Rectal smooth muscle tissue (tissue), 1 donor: Measurements from ENCODE around the gene RAD51B.

Experiments
- H3K27ac ChIP-seq: one replicate; pipeline ENCODE4 v1.7.0; 2013; ENCODE audit warnings: low read depth, low read length, inconsistent platforms
- H3K27me3 ChIP-seq: one replicate; pipeline ENCODE4 v1.7.0; 2013; ENCODE audit warnings: low read length; ENCODE audit not compliant: control insufficient read depth, insufficient read depth
- H3K36me3 ChIP-seq: one replicate; pipeline ENCODE4 v1.7.0; 2013; ENCODE audit warnings: low read length; ENCODE audit not compliant: control insufficient read depth, insufficient read depth
- H3K4me1 ChIP-seq: one replicate; pipeline ENCODE4 v1.7.0; 2013; ENCODE audit warnings: low read length; ENCODE audit not compliant: control insufficient read depth, insufficient read depth
- H3K4me3 ChIP-seq: one replicate; pipeline ENCODE4 v1.7.0; 2013; ENCODE audit warnings: low read length
- H3K9ac ChIP-seq: one replicate; pipeline ENCODE4 v1.7.0; 2013; ENCODE audit warnings: low read length

RAD51B gene

DNA sequence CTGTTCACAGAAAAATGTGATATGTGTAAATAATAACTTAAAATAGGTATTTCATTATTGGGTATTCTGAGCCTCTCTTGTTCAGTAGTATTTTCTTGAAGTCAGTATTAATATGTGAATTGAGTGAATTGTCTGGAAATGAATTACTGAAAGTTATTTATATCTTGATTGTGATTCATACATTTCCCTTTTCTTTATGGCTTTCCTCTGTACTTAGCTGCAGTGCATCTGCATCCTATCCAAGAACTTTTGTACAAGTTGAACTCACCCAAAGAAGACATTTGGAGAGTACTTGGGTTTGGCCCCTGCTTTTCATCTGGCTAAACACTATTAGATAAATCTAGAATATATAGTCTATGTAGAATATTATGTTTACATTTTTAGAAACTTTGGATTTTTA, 326.0 kb downstream of the RAD51B start:
- Histone ChIP-seq H3K4me3 (no peak overlapping the region), H3K36me3 (no peaks in the 10 kb centered on the region), H3K27me3 (no peaks in the 10 kb centered on the region), H3K27ac (peak overlapping the region; percentile 86), H3K9ac (no peak overlapping the region), H3K4me1 (peaks cover 45% of the 10 kb centered on the region)

DNA sequence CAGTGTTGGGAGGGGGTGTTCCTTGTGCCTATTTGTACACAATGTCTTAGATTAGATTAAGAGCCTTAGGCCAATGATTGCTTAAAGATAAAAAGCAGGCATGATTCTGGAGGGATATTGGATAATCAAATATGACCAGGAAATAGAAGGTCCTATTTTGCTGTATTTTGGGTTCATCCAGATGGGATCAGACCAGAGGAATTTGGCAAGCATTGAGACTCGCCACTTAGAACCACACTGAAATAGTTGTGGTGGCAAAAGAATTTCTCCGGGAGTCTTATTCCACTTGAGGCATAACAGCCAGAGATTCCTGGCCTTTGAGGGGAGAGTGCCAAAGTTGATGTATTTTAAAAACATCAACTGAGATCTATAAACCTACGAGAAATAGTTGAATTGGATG, 327.2 kb downstream of the RAD51B start:
- H3K27me3 ChIP-seq: no peaks in the 10 kb centered on the region
- H3K27ac ChIP-seq: peak overlapping the region; percentile 86
- H3K36me3 ChIP-seq: no peaks in the 10 kb centered on the region
- no peak overlapping the region for H3K9ac ChIP-seq
- no peak overlapping the region for H3K4me3 ChIP-seq
- H3K4me1 ChIP-seq: peaks cover 40% of the 10 kb centered on the region

DNA sequence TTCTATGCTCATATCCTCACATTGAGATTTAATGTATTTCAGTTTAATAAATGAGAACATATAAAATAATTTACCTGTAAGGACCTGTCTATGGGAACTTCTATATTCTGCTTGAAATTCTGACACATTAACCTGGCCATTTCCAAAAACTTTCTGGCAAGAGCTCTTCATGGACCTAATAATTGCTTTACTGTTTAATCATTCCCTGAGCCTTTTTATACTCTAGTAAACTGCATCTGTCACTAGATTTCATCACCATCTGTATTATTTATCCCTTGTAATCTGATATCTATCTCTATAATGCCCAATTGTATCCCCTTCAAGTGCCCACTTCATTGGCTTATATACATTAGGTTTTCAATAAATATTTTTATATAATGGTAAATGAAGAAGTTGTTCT, 327.7 kb downstream of the RAD51B start:
- peak overlapping the region; percentile 86 for H3K27ac ChIP-seq
- H3K36me3 ChIP-seq: no peaks in the 10 kb centered on the region
- no peak overlapping the region for H3K4me3 ChIP-seq
- H3K4me1 ChIP-seq: peaks cover 40% of the 10 kb centered on the region
- no peak overlapping the region for H3K9ac ChIP-seq
- no peaks in the 10 kb centered on the region for H3K27me3 ChIP-seq

DNA sequence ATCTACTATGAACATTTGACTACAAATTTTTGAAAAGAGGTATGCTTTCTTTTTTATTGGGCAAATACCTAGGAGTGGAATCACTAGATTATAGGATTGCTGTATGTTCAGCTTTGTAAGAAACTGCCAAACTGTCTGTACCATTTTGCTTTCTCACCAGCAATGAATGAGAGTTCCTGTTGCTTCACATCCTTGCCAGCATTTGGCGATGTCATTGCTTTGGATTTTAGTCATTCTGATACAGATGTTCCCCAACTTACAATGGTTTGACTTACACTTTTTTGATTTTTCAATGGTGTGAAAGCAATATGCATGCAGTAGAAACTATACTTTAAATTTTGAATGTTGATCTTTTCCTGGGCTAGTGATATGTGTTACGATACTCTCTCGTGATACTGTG, 328.7 kb downstream of the RAD51B start:
- Histone ChIP-seq H3K4me1 (peaks cover 35% of the 10 kb centered on the region), H3K27ac (peak overlapping the region; percentile 42), H3K27me3 (no peaks in the 10 kb centered on the region), H3K36me3 (no peaks in the 10 kb centered on the region), H3K9ac (no peak overlapping the region), H3K4me3 (no peak overlapping the region)

DNA sequence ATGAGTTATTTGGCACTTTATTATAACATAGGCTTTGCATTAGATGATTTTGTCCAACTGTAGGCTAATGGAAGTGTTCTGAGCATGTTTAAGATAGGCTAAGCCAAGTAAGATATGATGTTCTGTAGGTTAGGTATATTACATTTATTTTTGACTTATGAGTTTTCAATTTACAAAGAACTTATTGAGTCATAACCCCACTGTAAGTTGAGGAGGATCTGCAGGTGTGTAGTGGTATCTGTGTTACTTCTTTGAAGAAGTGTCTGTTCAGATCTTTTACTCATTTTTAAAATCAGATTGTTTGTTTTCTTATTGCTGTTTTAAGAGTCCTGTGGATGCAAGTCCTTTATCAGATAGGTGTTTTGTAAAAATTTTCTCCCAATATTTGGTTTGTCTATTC, 329.2 kb downstream of the RAD51B start:
- H3K9ac ChIP-seq: no peak overlapping the region
- no peaks in the 10 kb centered on the region for H3K27me3 ChIP-seq

DNA sequence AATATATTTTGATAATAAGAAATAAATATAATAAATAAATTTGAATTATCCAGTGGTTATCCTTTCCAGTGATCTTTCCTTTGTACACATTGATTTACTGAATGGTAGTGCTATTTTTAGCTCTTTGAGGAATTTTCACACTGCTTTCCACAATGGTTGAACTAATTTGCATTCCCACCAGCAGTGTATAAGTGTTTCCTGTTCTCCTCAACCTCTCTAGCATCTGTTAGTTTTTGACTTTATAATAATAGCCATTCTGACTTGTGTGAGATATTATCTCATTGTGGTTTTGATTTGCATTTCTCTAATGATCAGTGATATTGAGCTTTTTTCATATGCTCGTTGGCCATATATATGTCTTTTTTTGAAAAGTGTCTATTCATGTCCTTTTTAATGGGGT, 333.7 kb downstream of the RAD51B start:
- Histone ChIP-seq H3K27me3 (no peaks in the 10 kb centered on the region), H3K36me3 (no peaks in the 10 kb centered on the region), H3K4me1 (peaks cover 7% of the 10 kb centered on the region), H3K9ac (no peak overlapping the region), H3K4me3 (no peak overlapping the region), H3K27ac (no peak overlapping the region)

More for the DNA sequence above, 329.2 kb downstream of the RAD51B start:
- H3K4me1 ChIP-seq: peaks cover 31% of the 10 kb centered on the region
- no peak overlapping the region for H3K4me3 ChIP-seq
- H3K36me3 ChIP-seq: no peaks in the 10 kb centered on the region
- no peak overlapping the region for H3K27ac ChIP-seq

DNA sequence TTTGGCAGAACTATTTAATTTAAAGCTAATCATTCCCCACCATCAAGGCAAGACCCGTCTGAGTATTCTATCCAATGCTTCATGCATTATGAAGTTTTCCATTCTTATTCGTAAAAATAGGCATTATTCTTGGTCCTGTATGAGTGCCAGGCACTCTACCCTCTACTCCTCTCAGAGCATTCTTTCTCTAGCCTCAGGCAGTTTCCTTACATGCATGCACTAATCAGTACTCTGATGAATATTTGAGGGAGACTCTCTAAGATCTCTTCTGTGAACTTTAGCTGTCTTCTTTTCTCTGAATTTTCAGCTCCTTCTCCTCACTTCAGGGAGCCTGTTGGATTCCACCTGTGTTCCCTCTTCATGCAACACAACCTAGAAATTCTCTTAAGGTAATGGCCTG, 334.7 kb downstream of the RAD51B start:
- no peak overlapping the region for H3K4me3 ChIP-seq
- peaks cover 9% of the 10 kb centered on the region for H3K4me1 ChIP-seq

DNA sequence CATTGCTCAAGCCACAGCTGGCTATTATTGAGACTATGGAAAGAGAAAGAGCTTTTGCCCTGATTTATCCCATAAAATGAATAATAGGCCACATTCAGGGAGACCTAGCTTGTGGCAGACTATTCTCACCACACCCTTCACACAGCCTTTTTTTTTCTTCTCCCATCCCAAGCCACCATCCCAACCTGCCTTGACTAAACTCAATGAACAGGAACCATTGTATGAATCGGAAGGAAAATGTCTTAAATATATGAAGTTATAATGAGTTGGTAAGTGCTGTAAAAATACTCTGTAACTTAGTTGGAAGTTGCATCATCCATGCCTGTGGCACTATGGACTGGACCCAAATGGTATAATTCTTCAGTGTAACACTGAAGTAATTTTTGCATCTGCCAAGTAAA, 338.4 kb downstream of the RAD51B start:
- Histone ChIP-seq H3K4me1 (peaks cover 15% of the 10 kb centered on the region), H3K9ac (no peak overlapping the region), H3K4me3 (no peak overlapping the region), H3K27me3 (no peaks in the 10 kb centered on the region), H3K27ac (peak overlapping the region; percentile 60), H3K36me3 (no peaks in the 10 kb centered on the region)

More for the DNA sequence above, 334.7 kb downstream of the RAD51B start:
- H3K9ac ChIP-seq: no peak overlapping the region
- no peak overlapping the region for H3K27ac ChIP-seq
- H3K27me3 ChIP-seq: no peaks in the 10 kb centered on the region
- H3K36me3 ChIP-seq: no peaks in the 10 kb centered on the region

DNA sequence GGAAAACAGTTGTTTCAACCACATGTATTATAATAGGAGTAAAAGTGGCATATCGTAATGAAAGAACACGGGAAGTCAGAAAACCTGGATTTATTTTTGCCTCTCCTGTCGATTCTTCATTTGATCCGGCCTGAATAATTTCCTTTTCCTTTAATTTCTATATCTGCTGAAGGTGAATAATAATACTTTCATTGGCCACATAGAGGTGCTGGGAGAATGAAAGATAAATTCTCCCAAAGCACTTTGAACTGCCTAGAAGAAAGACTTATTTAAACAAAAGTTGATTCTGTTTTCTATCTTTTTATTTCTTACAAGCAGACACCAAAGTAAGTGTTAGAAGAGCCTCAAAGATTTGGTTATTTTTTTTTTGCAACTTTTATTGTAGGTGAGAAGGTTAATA, 339.1 kb downstream of the RAD51B start:
- Histone ChIP-seq H3K36me3 (no peaks in the 10 kb centered on the region), H3K27ac (peak overlapping the region; percentile 60), H3K4me3 (no peak overlapping the region), H3K27me3 (no peaks in the 10 kb centered on the region), H3K9ac (no peak overlapping the region), H3K4me1 (peaks cover 15% of the 10 kb centered on the region)

DNA sequence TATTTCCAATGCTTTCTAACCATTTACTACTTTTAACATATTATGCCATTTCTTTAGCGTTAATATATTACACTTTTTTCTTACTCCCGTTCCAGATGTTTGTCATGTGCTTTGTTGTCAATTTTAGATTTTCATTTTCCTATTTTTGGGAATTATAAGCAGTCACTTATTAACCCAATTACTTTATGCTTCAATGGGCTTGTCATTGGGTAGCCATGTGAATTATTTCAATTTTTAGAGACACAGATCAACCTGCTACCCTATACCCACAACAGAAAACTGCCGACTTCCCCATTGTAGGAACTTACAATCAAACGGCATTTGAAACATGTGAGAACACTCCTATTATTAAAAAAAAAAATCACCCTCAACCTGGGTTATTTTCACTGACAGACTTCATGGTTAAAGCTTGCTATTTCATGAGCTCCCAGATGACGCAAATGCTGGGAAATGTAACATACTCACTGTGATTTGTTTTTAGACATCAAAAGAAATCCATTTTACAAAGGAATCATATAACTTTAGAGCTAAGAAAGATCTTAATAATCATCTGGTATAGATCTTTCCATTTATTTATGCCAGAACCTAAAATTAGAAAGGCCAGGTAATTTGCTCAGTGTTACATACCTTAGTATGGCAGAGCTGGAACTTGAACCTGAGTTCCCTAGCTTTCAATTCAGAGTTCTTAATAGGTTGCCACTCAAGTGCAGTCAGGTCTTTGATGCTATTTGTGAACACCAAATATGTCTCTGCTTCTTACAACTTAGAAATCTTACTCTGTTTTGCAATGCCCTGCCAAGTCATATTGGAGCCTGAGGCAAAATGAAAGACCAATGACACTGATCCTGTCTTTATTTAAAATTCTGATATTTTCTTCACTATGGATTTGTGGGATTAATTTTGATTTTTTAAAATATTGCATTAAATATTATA, 340.4 kb downstream of the RAD51B start:
- H3K4me3 ChIP-seq: no peak overlapping the region
- H3K9ac ChIP-seq: no peak overlapping the region
- H3K27ac ChIP-seq: peak overlapping the region; percentile 51
- H3K36me3 ChIP-seq: no peaks in the 10 kb centered on the region
- no peaks in the 10 kb centered on the region for H3K27me3 ChIP-seq
- peaks cover 20% of the 10 kb centered on the region for H3K4me1 ChIP-seq

DNA sequence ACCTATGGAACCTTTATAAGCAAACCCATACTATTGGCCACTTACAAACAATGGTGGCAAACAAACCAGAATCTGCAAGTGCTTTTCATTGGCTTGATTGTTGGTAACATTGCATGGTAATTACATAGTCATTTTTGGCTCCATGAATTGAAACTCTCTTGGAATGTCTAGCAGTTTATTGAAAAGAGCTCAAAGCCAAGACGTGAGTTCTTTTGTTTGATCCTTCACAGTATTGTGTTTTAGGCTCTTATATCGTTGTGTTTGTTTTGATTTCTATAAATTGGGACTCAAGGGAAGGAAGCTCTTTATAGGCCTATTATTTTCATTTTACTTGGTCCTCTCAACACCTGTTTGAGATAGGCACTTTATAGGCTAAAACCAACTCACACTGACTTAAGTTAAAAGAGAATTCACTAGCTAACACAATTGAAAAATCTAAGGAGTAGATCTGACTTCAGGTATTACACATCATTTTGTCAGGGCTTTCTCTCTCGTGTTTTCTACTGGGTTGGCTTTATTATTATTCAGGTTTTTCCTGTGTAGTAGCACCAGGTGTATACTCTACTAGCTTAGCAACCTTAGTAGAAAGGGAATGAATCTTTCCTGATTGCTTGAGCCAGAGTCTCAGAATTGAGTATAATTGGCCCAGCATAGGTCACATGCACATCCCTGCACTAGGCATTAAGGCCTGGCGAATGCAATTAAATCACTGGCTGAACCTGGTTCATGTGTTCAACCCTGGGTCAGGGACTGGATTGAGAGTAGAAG, 341.4 kb downstream of the RAD51B start:
- Histone ChIP-seq H3K4me1 (peaks cover 27% of the 10 kb centered on the region), H3K4me3 (no peak overlapping the region), H3K27ac (peak overlapping the region; percentile 27)

DNA sequence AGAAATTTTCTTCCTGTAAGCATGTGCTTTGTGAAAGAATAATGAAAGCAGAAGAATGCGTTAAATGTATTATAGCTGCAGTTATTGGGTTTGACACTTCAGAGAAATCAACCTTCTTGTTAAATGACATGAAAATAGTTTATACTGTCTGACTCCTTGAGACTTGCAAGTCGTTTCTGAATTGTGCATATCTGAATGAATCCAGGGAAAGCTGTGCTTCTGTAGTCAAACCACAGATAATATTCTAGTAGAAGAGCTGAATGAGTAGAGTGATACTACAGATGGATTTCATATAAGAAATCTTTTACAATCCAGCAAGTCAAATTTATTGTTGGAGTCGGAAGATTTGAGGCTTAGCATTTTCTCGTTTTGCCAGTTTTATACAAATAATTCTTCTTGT, 343.3 kb downstream of the RAD51B start:
- no peaks in the 10 kb centered on the region for H3K27me3 ChIP-seq
- no peak overlapping the region for H3K4me3 ChIP-seq
- H3K4me1 ChIP-seq: peaks cover 35% of the 10 kb centered on the region
- peak overlapping the region; percentile 2 for H3K27ac ChIP-seq
- no peak overlapping the region for H3K9ac ChIP-seq
- no peaks in the 10 kb centered on the region for H3K36me3 ChIP-seq

More for the DNA sequence above, 341.4 kb downstream of the RAD51B start:
- Histone ChIP-seq H3K9ac (no peak overlapping the region), H3K36me3 (no peaks in the 10 kb centered on the region), H3K27me3 (no peaks in the 10 kb centered on the region)
